Activated CD4-positive, alpha-beta memory T cell treated with anti-CD3 and anti-CD28 coated beads, Interleukin-2, amount 10 ng/mL, durations not matched to agents 7 days and 5 days (primary cell): ENCODE data around the gene XPC. TPM values are rescaled to one million over a fixed set of nuclear protein-coding genes. Genes with fewer than 3 reads are reported as not detected.
A peak's percentile ranks its signal among the peaks of the same experiment; 100 is the strongest.
"Not testable (repeated sequence)": the region's sequence is repeated elsewhere in the genome, so short reads cannot be mapped to it uniquely, and the experiment has no call there.

ENCODE experiments used
- CTCF ChIA-PET: fragments of 350-600 bp; sonication (Branson Sonifier 250); formaldehyde crosslinking; loops from one replicate; lab custom pipeline; 2021; ENCODE audit warnings: antibody characterized with exemption, inconsistent platforms; lab: Charles Lee
- POLR2A ChIA-PET: fragments of 350-600 bp; sonication (Branson Sonifier 250); formaldehyde crosslinking; loops from one replicate; lab custom pipeline; 2021; ENCODE audit warnings: antibody characterized with exemption; lab: Charles Lee
- DNase-seq: peaks from one replicate; pipeline ENCODE4 v3.0.0-alpha.2; 2020
- H3K27ac Mint-ChIP-seq: one replicate; pipeline ENCODE4 v1.8.0; 2021; ENCODE audit warnings: mild to moderate bottlenecking, mixed read lengths
- H3K27me3 Mint-ChIP-seq: one replicate; pipeline ENCODE4 v1.8.0; 2021; ENCODE audit warnings: mixed read lengths
- H3K36me3 Mint-ChIP-seq: one replicate; pipeline ENCODE4 v1.8.0; 2021; ENCODE audit warnings: low read depth, mixed read lengths
- H3K4me1 Mint-ChIP-seq: one replicate; pipeline ENCODE4 v1.8.0; 2021; ENCODE audit warnings: mixed read lengths
- H3K4me3 Mint-ChIP-seq: one replicate; pipeline ENCODE4 v1.8.0; 2021; ENCODE audit warnings: mild to moderate bottlenecking, mixed read lengths
- H3K9me3 Mint-ChIP-seq: one replicate; pipeline ENCODE4 v1.8.0; 2021; ENCODE audit warnings: mixed read lengths
- total RNA-seq, 2 experiments: library from RNA; stranded (reverse); gene quantifications; one replicate each; pipeline ENCODE4 v1.2.3, GENCODE V29; 2021

The XPC gene
- 10 to 100 TPM; 34.2 to 34.8 TPM for total RNA-seq

GRCh38 chr3:14178247-14179113 is at the start of gene XPC, which contains the start of gene LSM3:
TSS of gene XPC (minus strand) at chr3:14178601. CDS start at chr3:14178568, 33 bp downstream.
TSS of gene LSM3 (plus strand) at chr3:14178817. CDS start at chr3:14178861, 44 bp downstream.
- Mint-ChIP-seq H3K4me1 (peaks cover 70% of the 10 kb centered on the region), H3K4me3 (peak within 1 kb of the TSS; percentile 84), H3K27me3 (no peaks in the 10 kb centered on the region), H3K27ac (peak within 1 kb of the TSS; percentile 92), H3K9me3 (no peaks in the 10 kb centered on the region), H3K36me3 (peaks cover 43% of the 10 kb centered on the region)
- CTCF ChIA-PET, result interaction anchor here (0.8 to 2.6 kb wide), 13 partner anchors 10 to 1338 kb away, joined by 3 to 15 read pairs (median 4); partner anchors contain the start of genes CCDC174, CHCHD4 and TMEM43
- POLR2A ChIA-PET, result interaction anchor here (0.7 to 3.4 kb wide), 39 partner anchors 9 to 1337 kb away, joined by 3 to 90 read pairs (median 5); partner anchors contain the start of genes CCDC174, CHCHD4, NR2C2 and RPL32
- peak; percentile 98 for DNase-seq

DNA sequence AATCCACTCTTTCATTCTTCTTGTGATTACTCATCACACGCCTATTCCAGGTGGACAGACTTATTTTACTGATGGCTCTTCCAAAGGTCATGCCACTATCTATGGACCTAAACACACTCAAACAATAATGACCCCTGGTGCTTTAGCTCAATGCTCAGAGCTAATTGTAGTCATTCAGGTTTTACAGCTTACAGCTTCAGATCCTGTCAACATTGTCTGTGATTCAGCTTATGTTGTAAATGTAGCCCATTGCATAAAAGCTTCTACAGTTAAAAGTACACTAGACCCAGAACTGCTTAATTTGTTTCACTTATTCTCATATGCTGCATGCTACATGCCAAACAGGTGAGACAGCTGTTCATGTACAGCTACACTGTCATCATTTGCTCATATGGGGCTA is 49.5 kb upstream of the XPC start:
- Mint-ChIP-seq H3K36me3 (peaks cover 2% of the 10 kb centered on the region), H3K4me3 (no peak overlapping the region), H3K4me1 (peaks cover 3% of the 10 kb centered on the region), H3K27ac (no peak overlapping the region), H3K9me3 (peaks cover 1% of the 10 kb centered on the region), H3K27me3 (peaks cover 38% of the 10 kb centered on the region)
- DNase-seq, result no peak
- POLR2A ChIA-PET, result no interaction called here
- CTCF ChIA-PET, result no interaction called here

DNA sequence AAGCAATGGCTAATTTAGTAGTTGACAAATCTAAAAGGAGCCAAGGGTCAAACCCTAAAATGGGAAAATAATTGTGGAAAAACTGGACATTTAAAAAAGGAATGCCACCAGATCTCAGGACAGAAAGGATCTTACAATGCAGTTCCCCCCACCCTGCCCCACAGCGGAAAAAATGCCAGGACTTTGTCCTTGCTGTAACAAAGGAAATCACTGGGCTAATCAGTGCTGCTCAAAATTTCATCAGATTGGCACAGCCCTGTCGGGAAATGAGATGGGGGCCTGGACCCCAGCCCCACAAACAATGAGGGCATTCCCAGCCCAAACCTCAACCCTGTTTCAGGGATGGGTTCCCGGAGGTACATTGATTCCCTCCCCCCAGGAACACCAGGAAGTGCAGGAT is 48.0 kb upstream of the XPC start:
- H3K4me1 Mint-ChIP-seq, H3K9me3 Mint-ChIP-seq, DNase-seq, POLR2A ChIA-PET, CTCF ChIA-PET, H3K36me3 Mint-ChIP-seq, H3K27ac Mint-ChIP-seq, H3K4me3 Mint-ChIP-seq: not testable (repeated sequence)
- peaks cover 34% of the 10 kb centered on the region for H3K27me3 Mint-ChIP-seq

- H3K27me3 Mint-ChIP-seq, result peaks cover 32% of the 10 kb centered on the region
- H3K9me3 Mint-ChIP-seq, result peaks cover 2% of the 10 kb centered on the region
- POLR2A ChIA-PET, result no interaction called here
- no peak overlapping the region for H3K27ac Mint-ChIP-seq
- H3K4me1 Mint-ChIP-seq, result no peaks in the 10 kb centered on the region
- no peak for DNase-seq
- CTCF ChIA-PET, result no interaction called here
- H3K4me3 Mint-ChIP-seq, result no peak overlapping the region
- no peaks in the 10 kb centered on the region for H3K36me3 Mint-ChIP-seq
Observed at GRCh38 chr3:14225421-14225820, 47.0 kb upstream of the XPC start.

DNA sequence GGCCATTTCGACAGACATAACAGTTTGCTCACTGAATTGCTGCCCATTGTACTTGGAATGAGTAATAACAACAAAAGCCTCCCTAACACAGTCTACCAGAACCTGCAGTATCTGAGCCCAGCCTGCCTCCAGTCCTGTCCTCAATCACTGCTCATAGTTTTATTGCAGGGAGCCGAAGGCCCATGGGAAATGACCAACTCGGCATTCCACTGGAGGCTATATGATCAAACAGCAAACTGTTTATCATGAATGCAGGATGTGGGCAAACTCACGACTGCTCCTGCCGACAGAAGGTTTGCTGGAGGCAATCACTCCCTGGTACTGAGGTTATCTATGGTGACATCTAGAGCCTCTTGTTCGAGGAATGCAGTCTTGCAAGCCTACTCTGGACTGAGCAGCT is 46.5 kb upstream of the XPC start:
- H3K27me3 Mint-ChIP-seq, result peaks cover 30% of the 10 kb centered on the region
- ChIA-PET CTCF (no interaction called here), POLR2A (no interaction called here)
- no peak overlapping the region for H3K27ac Mint-ChIP-seq
- DNase-seq, result no peak
- no peak overlapping the region for H3K4me3 Mint-ChIP-seq
- H3K4me1 Mint-ChIP-seq, result no peaks in the 10 kb centered on the region
- no peaks in the 10 kb centered on the region for H3K36me3 Mint-ChIP-seq
- peaks cover 2% of the 10 kb centered on the region for H3K9me3 Mint-ChIP-seq

- Mint-ChIP-seq H3K9me3 (peaks cover 2% of the 10 kb centered on the region), H3K27me3 (peaks cover 29% of the 10 kb centered on the region), H3K36me3 (no peaks in the 10 kb centered on the region), H3K4me1 (no peaks in the 10 kb centered on the region), H3K27ac (no peak overlapping the region), H3K4me3 (no peak overlapping the region)
- ChIA-PET POLR2A (no interaction called here), CTCF (interaction anchor here (1.2 kb wide), 1 partner anchor 20 kb away, joined by 4 read pairs; no protein-coding TSS in a partner anchor)
- DNase-seq, result no peak
Observed at GRCh38 chr3:14223595-14223994, 45.2 kb upstream of the XPC start.

- no peaks in the 10 kb centered on the region for H3K4me1 Mint-ChIP-seq
- H3K27ac Mint-ChIP-seq, result no peak overlapping the region
- DNase-seq, result no peak
- peaks cover 2% of the 10 kb centered on the region for H3K9me3 Mint-ChIP-seq
- H3K27me3 Mint-ChIP-seq, result peaks cover 27% of the 10 kb centered on the region
- POLR2A ChIA-PET, result interaction anchor here (0.6 kb wide), 1 partner anchor 14 kb away, joined by 3 read pairs; no protein-coding TSS in a partner anchor
- no peaks in the 10 kb centered on the region for H3K36me3 Mint-ChIP-seq
- H3K4me3 Mint-ChIP-seq, result no peak overlapping the region
- CTCF ChIA-PET, result interaction anchor here (1.2 kb wide), 1 partner anchor 19 kb away, joined by 4 read pairs; no protein-coding TSS in a partner anchor
Observed at GRCh38 chr3:14222900-14223594, 44.6 kb upstream of the XPC start.

- ChIA-PET CTCF (no interaction called here), POLR2A (interaction anchor here (0.6 kb wide), 1 partner anchor 15 kb away, joined by 3 read pairs; no protein-coding TSS in a partner anchor)
- no peaks in the 10 kb centered on the region for H3K4me1 Mint-ChIP-seq
- peaks cover 2% of the 10 kb centered on the region for H3K9me3 Mint-ChIP-seq
- H3K4me3 Mint-ChIP-seq, result no peak overlapping the region
- no peak overlapping the region for H3K27ac Mint-ChIP-seq
- H3K36me3 Mint-ChIP-seq, result no peaks in the 10 kb centered on the region
- DNase-seq, result no peak
- peaks cover 23% of the 10 kb centered on the region for H3K27me3 Mint-ChIP-seq
Observed at GRCh38 chr3:14222457-14222856, 44.1 kb upstream of the XPC start.

DNA sequence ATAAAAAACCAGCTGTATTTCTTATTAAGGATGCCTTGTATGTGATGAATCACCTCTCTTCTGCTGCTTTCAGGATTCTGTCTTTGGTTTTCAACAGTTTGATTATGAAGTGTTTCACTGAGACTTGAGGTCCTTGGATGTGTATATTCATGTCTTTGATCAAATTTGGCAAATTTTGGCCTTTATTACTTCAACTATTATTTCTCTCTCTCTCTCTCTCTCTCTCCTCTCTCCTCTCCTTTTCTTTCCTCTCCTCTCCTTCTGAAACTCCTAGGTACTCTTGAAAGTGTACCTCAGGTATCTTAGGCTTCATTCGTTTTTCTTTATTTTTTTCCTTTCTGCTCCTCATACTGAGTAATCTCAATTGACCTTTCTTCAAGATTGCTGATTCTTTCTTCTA is 43.5 kb upstream of the XPC start:
- Mint-ChIP-seq H3K4me3 (no peak overlapping the region), H3K4me1 (no peaks in the 10 kb centered on the region), H3K27ac (no peak overlapping the region), H3K36me3 (no peaks in the 10 kb centered on the region), H3K27me3 (peaks cover 22% of the 10 kb centered on the region), H3K9me3 (peaks cover 2% of the 10 kb centered on the region)
- ChIA-PET POLR2A (no interaction called here), CTCF (no interaction called here)
- no peak for DNase-seq

GRCh38 chr3:14220933-14221332 is 42.5 kb upstream of the XPC start:
- POLR2A ChIA-PET, result no interaction called here
- Mint-ChIP-seq H3K9me3 (peaks cover 2% of the 10 kb centered on the region), H3K36me3 (no peaks in the 10 kb centered on the region)

GRCh38 chr3:14218355-14218754 is 40.0 kb upstream of the XPC start:
- ChIA-PET CTCF (no interaction called here), POLR2A (no interaction called here)
- H3K36me3 Mint-ChIP-seq, result no peaks in the 10 kb centered on the region
- peaks cover 9% of the 10 kb centered on the region for H3K27me3 Mint-ChIP-seq
- H3K4me1 Mint-ChIP-seq, result no peaks in the 10 kb centered on the region
- no peak overlapping the region for H3K27ac Mint-ChIP-seq
- no peak for DNase-seq
- peaks cover 2% of the 10 kb centered on the region for H3K9me3 Mint-ChIP-seq
- H3K4me3 Mint-ChIP-seq, result no peak overlapping the region

More at GRCh38 chr3:14220933-14221332, 42.5 kb upstream of the XPC start:
- CTCF ChIA-PET, result no interaction called here
- DNase-seq, result no peak
- no peak overlapping the region for H3K4me3 Mint-ChIP-seq
- H3K4me1 Mint-ChIP-seq, result no peaks in the 10 kb centered on the region
- no peak overlapping the region for H3K27ac Mint-ChIP-seq
- H3K27me3 Mint-ChIP-seq, result peaks cover 18% of the 10 kb centered on the region

- POLR2A ChIA-PET, result interaction anchor here (1.2 kb wide), 1 partner anchor 12 kb away, joined by 3 read pairs; no protein-coding TSS in a partner anchor
- DNase-seq, result no peak
- H3K27ac Mint-ChIP-seq, result no peak overlapping the region
- H3K9me3 Mint-ChIP-seq, result no peaks in the 10 kb centered on the region
- H3K27me3 Mint-ChIP-seq, result peaks cover 5% of the 10 kb centered on the region
- no peak overlapping the region for H3K4me3 Mint-ChIP-seq
- no peaks in the 10 kb centered on the region for H3K4me1 Mint-ChIP-seq
- no peaks in the 10 kb centered on the region for H3K36me3 Mint-ChIP-seq
- CTCF ChIA-PET, result interaction anchor here (0.8 to 1.0 kb wide), 2 partner anchors 12 kb away, joined by 3 to 6 read pairs; no protein-coding TSS in a partner anchor
Observed at GRCh38 chr3:14216257-14217048, 38.1 kb upstream of the XPC start.
